ENCODE data around the gene RHOD. TPM values are rescaled to one million over a fixed set of nuclear protein-coding genes. Genes with fewer than 3 reads are reported as not detected.

The RHOD gene
- total RNA-seq, 2 donors from 2014 or later, result 26.2 to 69.5 TPM

- H3K9me3 ChIP-seq, result no peaks in the 10 kb centered on the region
- no peaks in the 10 kb centered on the region for H3K36me3 ChIP-seq
- intact Hi-C loops (cut with DNase I), result no loop called here
- H3K4me1 ChIP-seq (replicated peaks), result no peaks in the 10 kb centered on the region
- no peak for DNase-seq (ENCODE audit: low spot score)
- WGBS, result 95% methylated on average over 6 of the region's 6 CpGs
- no peak overlapping the region for H3K27ac ChIP-seq
- no peak overlapping the region for H3K4me3 ChIP-seq
- no peak for TF ChIP-seq POLR2A (IDR thresholded peaks at IDR 0.05)
- TF ChIP-seq, protein P1, sequence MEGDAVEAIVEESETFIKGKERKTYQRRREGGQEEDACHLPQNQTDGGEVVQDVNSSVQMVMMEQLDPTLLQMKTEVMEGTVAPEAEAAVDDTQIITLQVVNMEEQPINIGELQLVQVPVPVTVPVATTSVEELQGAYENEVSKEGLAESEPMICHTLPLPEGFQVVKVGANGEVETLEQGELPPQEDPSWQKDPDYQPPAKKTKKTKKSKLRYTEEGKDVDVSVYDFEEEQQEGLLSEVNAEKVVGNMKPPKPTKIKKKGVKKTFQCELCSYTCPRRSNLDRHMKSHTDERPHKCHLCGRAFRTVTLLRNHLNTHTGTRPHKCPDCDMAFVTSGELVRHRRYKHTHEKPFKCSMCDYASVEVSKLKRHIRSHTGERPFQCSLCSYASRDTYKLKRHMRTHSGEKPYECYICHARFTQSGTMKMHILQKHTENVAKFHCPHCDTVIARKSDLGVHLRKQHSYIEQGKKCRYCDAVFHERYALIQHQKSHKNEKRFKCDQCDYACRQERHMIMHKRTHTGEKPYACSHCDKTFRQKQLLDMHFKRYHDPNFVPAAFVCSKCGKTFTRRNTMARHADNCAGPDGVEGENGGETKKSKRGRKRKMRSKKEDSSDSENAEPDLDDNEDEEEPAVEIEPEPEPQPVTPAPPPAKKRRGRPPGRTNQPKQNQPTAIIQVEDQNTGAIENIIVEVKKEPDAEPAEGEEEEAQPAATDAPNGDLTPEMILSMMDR (IDR thresholded peaks at IDR 0.05), result no peak
- TF ChIP-seq POLR2AphosphoS5 (IDR thresholded peaks at IDR 0.05), result no peak
- no peaks in the 10 kb centered on the region for H3K27me3 ChIP-seq (replicated peaks; ENCODE audit: insufficient read depth)
These were observed 43.2 kb downstream of the RHOD start for GRCh38 chr11:67099831-67100324.

GRCh38 chr11:67102664-67103063 lies 46.0 kb downstream of the RHOD start:
- TF ChIP-seq POLR2A (IDR thresholded peaks at IDR 0.05), result no peak
- no peak for TF ChIP-seq POLR2AphosphoS5 (IDR thresholded peaks at IDR 0.05)
- TF ChIP-seq, protein P1 (IDR thresholded peaks at IDR 0.05), result no peak
- no peak for DNase-seq (ENCODE audit: low spot score)
- intact Hi-C loops (cut with DNase I), result no loop called here
- no peaks in the 10 kb centered on the region for H3K36me3 ChIP-seq
- 90% methylated on average over 8 of the region's 8 CpGs for WGBS
- no peaks in the 10 kb centered on the region for H3K9me3 ChIP-seq
- no peaks in the 10 kb centered on the region for H3K4me1 ChIP-seq (replicated peaks)
- H3K27ac ChIP-seq, result no peak overlapping the region
- no peaks in the 10 kb centered on the region for H3K27me3 ChIP-seq (replicated peaks; ENCODE audit: insufficient read depth)
- no peak overlapping the region for H3K4me3 ChIP-seq

DNA sequence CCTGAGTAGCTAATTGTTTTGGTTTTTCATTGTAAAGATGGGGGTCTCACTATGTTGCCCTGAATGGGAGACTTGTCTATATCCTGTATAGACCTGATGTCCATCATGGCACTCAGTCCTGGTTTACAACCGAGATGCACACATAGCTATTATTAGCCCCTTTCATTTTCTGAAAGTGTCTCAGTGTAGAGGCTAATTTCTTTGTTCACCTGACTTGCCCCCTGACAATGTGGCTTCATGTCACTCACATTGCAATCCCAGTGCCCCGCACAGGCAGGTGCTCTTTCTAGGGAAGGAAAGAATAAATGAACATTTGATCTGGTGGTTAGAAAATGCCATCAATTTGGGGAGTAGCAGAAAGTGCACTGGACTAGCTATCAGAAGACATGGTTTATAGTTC lies 49.3 kb downstream of the RHOD start:
- H3K27me3 ChIP-seq (replicated peaks; ENCODE audit: insufficient read depth), result no peaks in the 10 kb centered on the region
- TF ChIP-seq POLR2AphosphoS5 (IDR thresholded peaks at IDR 0.05) (no peak), POLR2A (IDR thresholded peaks at IDR 0.05) (no peak)
- TF ChIP-seq, protein P1 (IDR thresholded peaks at IDR 0.05), result no peak
- H3K4me1 ChIP-seq (replicated peaks), result no peaks in the 10 kb centered on the region
- intact Hi-C loops (cut with DNase I), result no loop called here
- H3K27ac ChIP-seq, result no peak overlapping the region
- DNase-seq (ENCODE audit: low spot score), result no peak
- no peaks in the 10 kb centered on the region for H3K9me3 ChIP-seq
- 92% methylated on average over 2 of the region's 2 CpGs for WGBS
- no peaks in the 10 kb centered on the region for H3K36me3 ChIP-seq
- H3K4me3 ChIP-seq, result no peak overlapping the region

- H3K27me3 ChIP-seq (replicated peaks; ENCODE audit: insufficient read depth), result no peaks in the 10 kb centered on the region
- DNase-seq (ENCODE audit: low spot score), result no peak
- TF ChIP-seq POLR2AphosphoS5 (IDR thresholded peaks at IDR 0.05), result no peak
- TF ChIP-seq, protein P1 (IDR thresholded peaks at IDR 0.05), result no peak
- no peak for TF ChIP-seq POLR2A (IDR thresholded peaks at IDR 0.05)
- no peaks in the 10 kb centered on the region for H3K36me3 ChIP-seq
- intact Hi-C loops (cut with DNase I), result no loop called here
- no peaks in the 10 kb centered on the region for H3K9me3 ChIP-seq
- no peak overlapping the region for H3K4me3 ChIP-seq
- H3K27ac ChIP-seq, result no peak overlapping the region
- no peaks in the 10 kb centered on the region for H3K4me1 ChIP-seq (replicated peaks)
- 16% methylated on average over 1 of the region's 1 CpG for WGBS
These were observed 54.6 kb downstream of the RHOD start for GRCh38 chr11:67111261-67111660.

DNA sequence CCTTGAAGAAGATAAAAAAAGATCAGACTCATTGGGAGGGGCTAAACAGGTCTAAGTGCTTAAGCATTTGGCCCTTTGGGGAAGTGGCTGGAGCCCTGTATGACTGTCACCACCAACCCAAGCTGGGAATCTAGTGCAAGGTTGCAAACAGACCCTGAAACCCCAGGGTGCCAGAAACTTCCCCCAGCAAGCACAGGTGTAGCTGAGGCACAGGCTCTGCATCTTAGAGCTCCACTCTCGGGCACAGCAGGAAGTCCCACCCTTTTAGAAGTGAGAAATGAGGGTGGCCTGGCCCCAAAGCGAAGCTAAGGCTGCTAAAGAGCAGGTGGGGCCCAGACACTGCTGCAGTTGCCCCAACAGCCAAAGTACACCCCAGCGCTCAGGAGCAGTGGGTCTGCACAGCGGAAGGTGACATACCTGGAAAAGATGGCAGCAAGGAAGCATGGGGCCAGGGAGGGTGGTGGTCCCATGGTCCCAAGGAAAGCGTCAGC lies 56.6 kb downstream of the RHOD start:
- Histone ChIP-seq H3K9me3 (no peaks in the 10 kb centered on the region), H3K36me3 (no peaks in the 10 kb centered on the region), H3K4me3 (no peak overlapping the region), H3K4me1 (replicated peaks) (no peaks in the 10 kb centered on the region), H3K27me3 (replicated peaks; ENCODE audit: insufficient read depth) (no peaks in the 10 kb centered on the region), H3K27ac (no peak overlapping the region)
- no peak for DNase-seq (ENCODE audit: low spot score)
- intact Hi-C loops (cut with DNase I), result no loop called here
- TF ChIP-seq POLR2A (IDR thresholded peaks at IDR 0.05), result no peak
- TF ChIP-seq POLR2AphosphoS5 (IDR thresholded peaks at IDR 0.05), result no peak
- TF ChIP-seq, protein P1 (IDR thresholded peaks at IDR 0.05), result no peak
- 94% methylated on average over 5 of the region's 5 CpGs for WGBS

Data from prostate gland (tissue), 2 donors.